HL-60 (cell line): ENCODE results near the gene LMAN1L.

Experiments
- DNase-seq, 2 experiments: peaks; one replicate each; pipeline ENCODE4 v3.0.0-alpha.2; 2010 to 2020; ENCODE audit warnings: low read depth in 1 of 2, low spot score in 1 of 2
- H3K27ac ChIP-seq: fragments of 250-450 bp; sonication (Bioruptor Pico); replicated peaks from 2 replicates; pipeline ENCODE4 v1.5.1; 2020; ENCODE audit warnings: mild to moderate bottlenecking, moderate library complexity
- H3K27me3 ChIP-seq: fragments of 250-450 bp; sonication (Bioruptor Pico); 2 replicates; pipeline ENCODE4 v1.5.1; 2021; ENCODE audit warnings: mild to moderate bottlenecking, moderate library complexity; ENCODE audit not compliant: insufficient read depth, poor library complexity, severe bottlenecking
- H3K4me3 ChIP-seq: replicated peaks from 2 replicates; pipeline ENCODE4 v1.5.1; 2011; ENCODE audit warnings: mild to moderate bottlenecking, control low read depth, low read length; ENCODE audit not compliant: insufficient read depth
- GABPA ChIP-seq: IDR thresholded peaks from 2 replicates; pipeline ENCODE4 v1.6.1; 2012; ENCODE audit warnings: low read depth
- POLR2AphosphoS5 ChIP-seq: IDR thresholded peaks from 2 replicates; pipeline ENCODE4 v1.6.1; 2012; ENCODE audit warnings: low read depth
- SPI1 ChIP-seq: IDR thresholded peaks from 2 replicates; pipeline ENCODE4 v1.6.1; 2012; ENCODE audit warnings: low read depth, mild to moderate bottlenecking, borderline replicate concordance
- TF ChIP-seq, protein P1 (sequence below): IDR thresholded peaks from 2 replicates; pipeline ENCODE4 v1.6.1; 2012; ENCODE audit warnings: low read depth; ENCODE audit not compliant: insufficient replicate concordance
- TF ChIP-seq, protein P2 (sequence below): IDR thresholded peaks from one replicate; pipeline ENCODE4 v1.5.1; 2011; ENCODE audit warnings: low read length, control low read depth, inconsistent platforms; ENCODE audit not compliant: insufficient read depth

Gene LMAN1L

DNA sequence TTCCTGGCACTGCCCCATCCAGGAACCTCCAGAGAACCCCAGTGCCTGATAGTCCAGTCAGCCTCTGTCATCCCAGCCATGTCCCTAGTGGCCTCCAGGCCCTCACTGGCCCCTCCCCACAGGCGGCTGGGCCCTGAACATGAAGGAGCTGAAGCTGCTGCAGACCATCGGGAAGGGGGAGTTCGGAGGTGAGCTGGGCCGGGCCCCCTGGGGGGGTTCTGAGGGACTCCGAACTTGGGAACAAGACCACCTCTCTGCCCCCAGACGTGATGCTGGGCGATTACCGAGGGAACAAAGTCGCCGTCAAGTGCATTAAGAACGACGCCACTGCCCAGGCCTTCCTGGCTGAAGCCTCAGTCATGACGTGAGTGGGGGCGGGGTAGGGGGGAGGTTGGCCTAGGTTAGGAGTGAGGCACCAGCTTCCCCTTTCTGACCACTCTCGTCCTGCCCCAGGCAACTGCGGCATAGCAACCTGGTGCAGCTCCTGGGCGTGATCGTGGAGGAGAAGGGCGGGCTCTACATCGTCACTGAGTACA is 12.0 kb upstream of the LMAN1L start:
- no peak overlapping the region for H3K4me3 ChIP-seq
- no peaks in the 10 kb centered on the region for H3K27me3 ChIP-seq
- peak overlapping the region; percentile 63 for H3K27ac ChIP-seq
- DNase-seq, result peak in 1 of 2 experiments; percentile 79
- TF ChIP-seq POLR2AphosphoS5, result no peak
- TF ChIP-seq, protein P1, sequence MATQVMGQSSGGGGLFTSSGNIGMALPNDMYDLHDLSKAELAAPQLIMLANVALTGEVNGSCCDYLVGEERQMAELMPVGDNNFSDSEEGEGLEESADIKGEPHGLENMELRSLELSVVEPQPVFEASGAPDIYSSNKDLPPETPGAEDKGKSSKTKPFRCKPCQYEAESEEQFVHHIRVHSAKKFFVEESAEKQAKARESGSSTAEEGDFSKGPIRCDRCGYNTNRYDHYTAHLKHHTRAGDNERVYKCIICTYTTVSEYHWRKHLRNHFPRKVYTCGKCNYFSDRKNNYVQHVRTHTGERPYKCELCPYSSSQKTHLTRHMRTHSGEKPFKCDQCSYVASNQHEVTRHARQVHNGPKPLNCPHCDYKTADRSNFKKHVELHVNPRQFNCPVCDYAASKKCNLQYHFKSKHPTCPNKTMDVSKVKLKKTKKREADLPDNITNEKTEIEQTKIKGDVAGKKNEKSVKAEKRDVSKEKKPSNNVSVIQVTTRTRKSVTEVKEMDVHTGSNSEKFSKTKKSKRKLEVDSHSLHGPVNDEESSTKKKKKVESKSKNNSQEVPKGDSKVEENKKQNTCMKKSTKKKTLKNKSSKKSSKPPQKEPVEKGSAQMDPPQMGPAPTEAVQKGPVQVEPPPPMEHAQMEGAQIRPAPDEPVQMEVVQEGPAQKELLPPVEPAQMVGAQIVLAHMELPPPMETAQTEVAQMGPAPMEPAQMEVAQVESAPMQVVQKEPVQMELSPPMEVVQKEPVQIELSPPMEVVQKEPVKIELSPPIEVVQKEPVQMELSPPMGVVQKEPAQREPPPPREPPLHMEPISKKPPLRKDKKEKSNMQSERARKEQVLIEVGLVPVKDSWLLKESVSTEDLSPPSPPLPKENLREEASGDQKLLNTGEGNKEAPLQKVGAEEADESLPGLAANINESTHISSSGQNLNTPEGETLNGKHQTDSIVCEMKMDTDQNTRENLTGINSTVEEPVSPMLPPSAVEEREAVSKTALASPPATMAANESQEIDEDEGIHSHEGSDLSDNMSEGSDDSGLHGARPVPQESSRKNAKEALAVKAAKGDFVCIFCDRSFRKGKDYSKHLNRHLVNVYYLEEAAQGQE, result no peak
- no peak for TF ChIP-seq SPI1
- no peak for TF ChIP-seq GABPA
- TF ChIP-seq, protein P2, sequence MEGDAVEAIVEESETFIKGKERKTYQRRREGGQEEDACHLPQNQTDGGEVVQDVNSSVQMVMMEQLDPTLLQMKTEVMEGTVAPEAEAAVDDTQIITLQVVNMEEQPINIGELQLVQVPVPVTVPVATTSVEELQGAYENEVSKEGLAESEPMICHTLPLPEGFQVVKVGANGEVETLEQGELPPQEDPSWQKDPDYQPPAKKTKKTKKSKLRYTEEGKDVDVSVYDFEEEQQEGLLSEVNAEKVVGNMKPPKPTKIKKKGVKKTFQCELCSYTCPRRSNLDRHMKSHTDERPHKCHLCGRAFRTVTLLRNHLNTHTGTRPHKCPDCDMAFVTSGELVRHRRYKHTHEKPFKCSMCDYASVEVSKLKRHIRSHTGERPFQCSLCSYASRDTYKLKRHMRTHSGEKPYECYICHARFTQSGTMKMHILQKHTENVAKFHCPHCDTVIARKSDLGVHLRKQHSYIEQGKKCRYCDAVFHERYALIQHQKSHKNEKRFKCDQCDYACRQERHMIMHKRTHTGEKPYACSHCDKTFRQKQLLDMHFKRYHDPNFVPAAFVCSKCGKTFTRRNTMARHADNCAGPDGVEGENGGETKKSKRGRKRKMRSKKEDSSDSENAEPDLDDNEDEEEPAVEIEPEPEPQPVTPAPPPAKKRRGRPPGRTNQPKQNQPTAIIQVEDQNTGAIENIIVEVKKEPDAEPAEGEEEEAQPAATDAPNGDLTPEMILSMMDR, result no peak

DNA sequence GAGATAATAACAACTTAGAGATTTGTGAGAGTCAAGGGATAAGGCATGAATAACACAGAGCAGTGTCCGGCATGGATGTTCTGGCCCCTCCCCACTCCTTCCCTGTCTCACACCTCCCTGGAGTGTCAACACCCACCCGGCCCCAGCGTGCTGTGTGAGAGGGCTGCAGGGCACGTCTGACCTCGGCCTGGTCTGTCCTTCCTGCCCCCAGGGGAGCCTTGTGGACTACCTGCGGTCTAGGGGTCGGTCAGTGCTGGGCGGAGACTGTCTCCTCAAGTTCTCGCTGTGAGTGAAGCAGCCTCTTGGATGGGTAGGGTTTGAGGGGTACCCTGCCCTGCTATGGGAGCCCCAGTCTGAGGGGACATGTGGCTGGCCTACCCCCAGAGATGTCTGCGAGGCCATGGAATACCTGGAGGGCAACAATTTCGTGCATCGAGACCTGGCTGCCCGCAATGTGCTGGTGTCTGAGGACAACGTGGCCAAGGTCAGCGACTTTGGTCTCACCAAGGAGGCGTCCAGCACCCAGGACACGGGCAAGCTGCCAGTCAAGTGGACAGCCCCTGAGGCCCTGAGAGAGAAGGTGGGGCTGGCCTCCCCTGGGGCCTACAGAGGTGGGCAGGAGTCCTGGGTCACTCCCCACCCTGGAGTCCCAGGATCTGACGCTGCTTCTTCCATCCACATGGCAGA is 11.2 kb upstream of the LMAN1L start:
- H3K4me3 ChIP-seq, result no peak overlapping the region
- no peak for DNase-seq
- peak overlapping the region; percentile 63 for H3K27ac ChIP-seq
- no peaks in the 10 kb centered on the region for H3K27me3 ChIP-seq
- TF ChIP-seq GABPA, result no peak
- TF ChIP-seq POLR2AphosphoS5, result no peak; the same call in 1 of the 2 replicates
- TF ChIP-seq, protein P2, result no peak
- TF ChIP-seq, protein P1, result no peak
- no peak for TF ChIP-seq SPI1

DNA sequence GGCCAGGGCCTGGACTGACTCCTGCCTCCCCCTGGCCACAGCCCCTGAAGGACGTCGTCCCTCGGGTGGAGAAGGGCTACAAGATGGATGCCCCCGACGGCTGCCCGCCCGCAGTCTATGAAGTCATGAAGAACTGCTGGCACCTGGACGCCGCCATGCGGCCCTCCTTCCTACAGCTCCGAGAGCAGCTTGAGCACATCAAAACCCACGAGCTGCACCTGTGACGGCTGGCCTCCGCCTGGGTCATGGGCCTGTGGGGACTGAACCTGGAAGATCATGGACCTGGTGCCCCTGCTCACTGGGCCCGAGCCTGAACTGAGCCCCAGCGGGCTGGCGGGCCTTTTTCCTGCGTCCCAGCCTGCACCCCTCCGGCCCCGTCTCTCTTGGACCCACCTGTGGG is 10.3 kb upstream of the LMAN1L start:
- DNase-seq, result no peak
- no peak overlapping the region for H3K27ac ChIP-seq
- TF ChIP-seq GABPA (no peak), SPI1 (no peak), POLR2AphosphoS5 (no peak)
- TF ChIP-seq, protein P1, result no peak
- TF ChIP-seq, protein P2, result no peak
- no peak overlapping the region for H3K4me3 ChIP-seq
- H3K27me3 ChIP-seq, result no peaks in the 10 kb centered on the region
